DND-41 (cell line): ENCODE measurements around the gene BCAS3.

Source experiments
- ATAC-seq: fragments of 200-7000 bp; cut with Tn5 transposase; 3 replicates; pipeline ENCODE4 v1.9.1; 2021; ENCODE audit warnings: low read depth; ENCODE audit not compliant: insufficient read depth
- DNase-seq: peaks from one replicate; pipeline ENCODE4 v3.0.0-alpha.2; 2020
- H2AFZ ChIP-seq: 2 replicates; pipeline ENCODE4 v1.6.0; 2012; ENCODE audit warnings: low read depth, low read length
- H3K27ac ChIP-seq: 2 replicates; pipeline ENCODE4 v1.5.1; 2012; ENCODE audit warnings: low read length, inconsistent platforms
- H3K27me3 ChIP-seq: fragments of 200-600 bp; sonication (generic); 2 replicates; pipeline ENCODE4 v1.6.0; 2012; ENCODE audit warnings: low read length, mild to moderate bottlenecking, inconsistent platforms; ENCODE audit not compliant: insufficient read depth, poor library complexity
- H3K36me3 ChIP-seq: 2 replicates; pipeline ENCODE4 v1.5.1; 2012; ENCODE audit warnings: low read length, inconsistent platforms; ENCODE audit not compliant: insufficient read depth
- H3K4me1 ChIP-seq: 2 replicates; pipeline ENCODE4 v1.5.1; 2012; ENCODE audit warnings: mild to moderate bottlenecking, low read length; ENCODE audit not compliant: insufficient read depth
- H3K4me2 ChIP-seq: 2 replicates; pipeline ENCODE4 v1.6.0; 2012; ENCODE audit warnings: mild to moderate bottlenecking, moderate library complexity, low read length, inconsistent platforms; ENCODE audit not compliant: insufficient read depth
- H3K4me3 ChIP-seq, 2 experiments: fragments of 200-600 bp in 1 of 2; shearing (Covaris generic) in 1 of 2; 2 replicates each; pipeline ENCODE4 v1.5.1; 2012 to 2016; ENCODE audit warnings: inconsistent platforms in 2 of 2, low read length in 2 of 2, mild to moderate bottlenecking in 2 of 2, low read depth in 1 of 2, moderate library complexity in 1 of 2
- H3K79me2 ChIP-seq: 2 replicates; pipeline ENCODE4 v1.6.0; 2012; ENCODE audit warnings: low read length, inconsistent platforms; ENCODE audit not compliant: insufficient read depth
- H3K9ac ChIP-seq: 2 replicates; pipeline ENCODE4 v1.6.0; 2012; ENCODE audit warnings: low read depth, mild to moderate bottlenecking, inconsistent platforms, low read length, moderate library complexity
- H3K9me3 ChIP-seq: 2 replicates; pipeline ENCODE4 v1.5.1; 2012; ENCODE audit warnings: low read length, moderate library complexity, mild to moderate bottlenecking, inconsistent platforms; ENCODE audit not compliant: insufficient read depth, severe bottlenecking
- H4K20me1 ChIP-seq: 2 replicates; pipeline ENCODE4 v1.6.0; 2012; ENCODE audit warnings: low read length; ENCODE audit not compliant: insufficient read depth
- EZH2 ChIP-seq: IDR thresholded peaks from 3 replicates; pipeline ENCODE4 v1.6.1; 2012; ENCODE audit warnings: borderline replicate concordance, low read depth, mild to moderate bottlenecking, moderate library complexity, low read length, inconsistent platforms; ENCODE audit not compliant: severe bottlenecking
- TF ChIP-seq, protein P1 (sequence below): IDR thresholded peaks from 2 replicates; pipeline ENCODE4 v1.5.1; 2012; ENCODE audit warnings: borderline replicate concordance, low read length, moderate library complexity, mild to moderate bottlenecking; ENCODE audit not compliant: poor library complexity, severe bottlenecking; ENCODE audit errors: extremely low read depth

The BCAS3 gene

DNA sequence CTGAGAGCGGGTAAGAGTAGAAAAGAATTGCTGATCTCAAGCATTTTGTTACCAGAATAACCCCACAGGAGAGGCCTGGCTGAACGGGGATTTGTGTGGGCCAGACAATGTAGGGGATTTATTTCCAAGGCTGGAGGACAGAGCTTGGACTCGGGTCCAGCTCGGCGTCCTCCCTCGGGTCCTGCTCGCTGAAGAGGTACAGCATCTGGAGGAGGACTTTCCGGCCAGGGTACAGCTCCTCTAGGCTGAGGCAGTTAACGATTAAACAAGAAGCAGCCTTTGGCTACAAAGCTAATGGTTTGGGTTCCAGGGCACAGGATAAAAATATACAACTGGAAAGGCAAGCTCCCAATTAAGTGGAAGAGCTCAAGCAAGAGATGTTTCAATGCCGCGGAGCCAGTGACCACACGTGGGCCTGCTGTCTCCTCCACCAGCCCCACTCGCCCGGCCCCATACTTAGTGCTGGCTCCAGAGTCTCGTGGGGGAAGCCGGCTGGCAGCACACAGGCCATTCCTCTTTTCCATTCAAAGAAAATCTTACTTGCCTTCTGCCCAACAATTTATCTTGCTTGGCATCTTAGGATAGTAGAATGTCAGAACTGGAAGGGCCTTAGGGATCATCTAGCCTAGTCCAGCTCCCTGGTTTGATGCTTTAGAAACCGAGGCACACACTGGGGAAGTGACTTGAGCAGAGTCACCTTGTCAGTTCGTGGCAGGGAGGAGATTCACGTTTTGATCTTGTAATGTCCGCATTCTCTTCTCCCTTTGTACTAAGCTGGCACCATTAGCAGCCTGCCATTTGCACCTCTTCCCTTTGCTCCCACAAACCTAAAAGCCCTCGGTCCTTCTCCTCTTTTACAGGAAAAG lies 636.0 kb downstream of the BCAS3 start:
- Histone ChIP-seq H3K4me3 (no peak overlapping the region), H3K27ac (no peak overlapping the region), H3K4me1 (no peaks in the 10 kb centered on the region), H3K36me3 (no peaks in the 10 kb centered on the region), H3K27me3 (no peaks in the 10 kb centered on the region), H4K20me1 (no peaks in the 10 kb centered on the region), H3K79me2 (no peaks in the 10 kb centered on the region), H3K9ac (no peak overlapping the region), H2AFZ (no peak overlapping the region), H3K4me2 (no peak overlapping the region), H3K9me3 (no peaks in the 10 kb centered on the region)
- DNase-seq (no peak), ATAC-seq (no peak)
- TF ChIP-seq EZH2 = no peak
- TF ChIP-seq, protein P1, sequence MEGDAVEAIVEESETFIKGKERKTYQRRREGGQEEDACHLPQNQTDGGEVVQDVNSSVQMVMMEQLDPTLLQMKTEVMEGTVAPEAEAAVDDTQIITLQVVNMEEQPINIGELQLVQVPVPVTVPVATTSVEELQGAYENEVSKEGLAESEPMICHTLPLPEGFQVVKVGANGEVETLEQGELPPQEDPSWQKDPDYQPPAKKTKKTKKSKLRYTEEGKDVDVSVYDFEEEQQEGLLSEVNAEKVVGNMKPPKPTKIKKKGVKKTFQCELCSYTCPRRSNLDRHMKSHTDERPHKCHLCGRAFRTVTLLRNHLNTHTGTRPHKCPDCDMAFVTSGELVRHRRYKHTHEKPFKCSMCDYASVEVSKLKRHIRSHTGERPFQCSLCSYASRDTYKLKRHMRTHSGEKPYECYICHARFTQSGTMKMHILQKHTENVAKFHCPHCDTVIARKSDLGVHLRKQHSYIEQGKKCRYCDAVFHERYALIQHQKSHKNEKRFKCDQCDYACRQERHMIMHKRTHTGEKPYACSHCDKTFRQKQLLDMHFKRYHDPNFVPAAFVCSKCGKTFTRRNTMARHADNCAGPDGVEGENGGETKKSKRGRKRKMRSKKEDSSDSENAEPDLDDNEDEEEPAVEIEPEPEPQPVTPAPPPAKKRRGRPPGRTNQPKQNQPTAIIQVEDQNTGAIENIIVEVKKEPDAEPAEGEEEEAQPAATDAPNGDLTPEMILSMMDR = no peak

DNA sequence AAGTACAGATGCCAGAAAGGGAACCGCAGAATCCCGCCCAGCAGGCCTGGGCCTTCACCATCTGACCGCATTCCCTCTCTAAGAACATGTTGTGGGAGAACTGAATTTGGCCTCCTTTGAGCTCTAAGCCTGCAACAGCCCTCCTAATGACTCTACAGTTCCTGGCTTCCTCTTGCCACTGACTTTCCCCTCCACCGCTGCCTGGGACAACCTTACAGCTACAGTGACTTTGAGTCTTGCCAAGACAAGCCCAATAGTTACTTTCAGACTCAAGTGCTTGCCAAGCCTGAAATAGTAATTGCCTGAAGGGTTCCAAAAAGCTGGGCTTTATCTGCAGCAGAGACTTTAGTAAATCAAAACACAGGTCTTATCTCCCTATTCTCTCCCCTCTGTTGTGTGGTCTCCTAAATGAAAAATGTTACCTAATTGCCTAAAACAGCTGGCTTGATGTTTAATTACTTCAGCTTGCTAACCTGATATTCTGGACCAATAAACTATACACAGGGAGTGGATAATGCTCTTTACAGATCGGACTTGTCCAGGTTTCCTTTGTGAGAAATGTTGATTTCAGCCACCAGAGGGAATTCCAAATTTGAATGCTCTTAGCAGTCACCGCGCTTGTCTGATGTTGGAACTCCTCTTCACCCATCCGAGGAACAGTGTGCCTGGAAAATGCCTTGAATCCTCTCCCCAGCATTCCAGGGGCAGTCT lies 636.9 kb downstream of the BCAS3 start:
- ATAC-seq (no peak), DNase-seq (no peak)
- Histone ChIP-seq H3K4me3 (no peak overlapping the region), H3K9ac (no peak overlapping the region), H3K27me3 (no peaks in the 10 kb centered on the region), H3K79me2 (no peaks in the 10 kb centered on the region), H3K27ac (no peak overlapping the region), H3K9me3 (no peaks in the 10 kb centered on the region), H4K20me1 (no peaks in the 10 kb centered on the region), H3K36me3 (no peaks in the 10 kb centered on the region), H3K4me1 (no peaks in the 10 kb centered on the region), H3K4me2 (no peak overlapping the region), H2AFZ (no peak overlapping the region)
- TF ChIP-seq, protein P1 = no peak
- no peak for TF ChIP-seq EZH2

DNA sequence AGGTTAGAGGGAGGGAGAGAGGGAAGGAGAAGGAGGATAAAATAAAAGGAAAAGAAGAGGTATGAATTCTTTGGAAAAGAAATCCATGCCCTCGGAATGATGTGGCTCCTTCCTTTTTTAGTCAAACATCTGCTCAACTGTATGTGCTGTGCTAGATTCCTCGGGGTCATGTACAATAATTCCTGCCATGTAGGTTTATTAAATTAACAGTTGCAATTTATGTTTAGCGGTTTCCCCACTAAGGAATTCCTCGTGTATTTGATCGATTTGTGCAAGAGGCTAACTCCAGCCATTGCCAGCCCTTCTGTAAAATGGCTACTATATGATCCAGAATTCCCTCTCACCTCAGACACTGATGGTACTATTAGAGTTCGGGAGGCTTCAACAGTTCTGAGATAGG lies 639.0 kb downstream of the BCAS3 start:
- TF ChIP-seq EZH2 = no peak
- TF ChIP-seq, protein P1 = no peak
- H3K9me3 ChIP-seq = no peaks in the 10 kb centered on the region
- no peak overlapping the region for H3K9ac ChIP-seq
- H3K4me2 ChIP-seq = no peak overlapping the region
- no peak overlapping the region for H3K4me3 ChIP-seq
- H3K27me3 ChIP-seq = no peaks in the 10 kb centered on the region
- no peaks in the 10 kb centered on the region for H3K4me1 ChIP-seq
- no peak overlapping the region for H2AFZ ChIP-seq
- H3K27ac ChIP-seq = no peak overlapping the region
- DNase-seq (no peak), ATAC-seq (no peak)
- H3K79me2 ChIP-seq = no peaks in the 10 kb centered on the region
- no peaks in the 10 kb centered on the region for H4K20me1 ChIP-seq
- no peaks in the 10 kb centered on the region for H3K36me3 ChIP-seq
